Tibial artery (tissue), 4 donors: Measurements from ENCODE around the gene PTK7.
"Not testable (repeated sequence)": the region's sequence is repeated elsewhere in the genome, so short reads cannot be mapped to it uniquely, and the experiment has no call there.

Experiments
- DNase-seq, 2 donors: peaks; one replicate each; pipeline ENCODE4 v3.0.0-alpha.2; 2019
- H3K27ac ChIP-seq, 2 donors: fragments of 200-600 bp; sonication (generic) in 1 of 2; 1 replicate in 1 of 2; 2 replicates in 1 of 2; pipeline ENCODE4 v1.5.1; 2018 to 2019; ENCODE audit warnings: mild to moderate bottlenecking in 1 of 2
- H3K27me3 ChIP-seq, 2 donors: fragments of 200-600 bp; sonication (generic) in 1 of 2; one replicate each; pipeline versions ENCODE4 v1.5.1 to v1.6.0; 2016 to 2019
- H3K36me3 ChIP-seq, 3 donors: fragments of 200-600 bp; sonication (generic) in 2 of 3; one replicate each; pipeline ENCODE4 v1.5.1; 2016 to 2019; ENCODE audit warnings: mild to moderate bottlenecking in 2 of 3
- H3K4me1 ChIP-seq, 4 donors: fragments of 200-600 bp; sonication (generic) in 2 of 4; 1 replicate in 3 of 4; 2 replicates in 1 of 4; pipeline ENCODE4 v1.5.1; 2016 to 2019
- H3K4me3 ChIP-seq, 2 donors: fragments of 200-600 bp; sonication (generic) in 1 of 2; 1 replicate in 1 of 2; 2 replicates in 1 of 2; pipeline ENCODE4 v1.5.1; 2018 to 2019; ENCODE audit warnings: mild to moderate bottlenecking in 2 of 2
- H3K9me3 ChIP-seq, 3 donors: fragments of 200-600 bp; sonication (generic) in 1 of 3; one replicate each; pipeline ENCODE4 v1.5.1; 2016 to 2019
- intact Hi-C: fragments of 100-400 bp; cut with DNase I; formaldehyde crosslinking; loops from one replicate; pipeline ENCODE4 v1.15.0; 2023; ENCODE audit warnings: low total_unique reads
- TF ChIP-seq, protein P1 (sequence below), 2 experiments: fragments of 200-600 bp in 1 of 2; fragments of 450-650 bp in 1 of 2; IDR thresholded peaks; one replicate each; pipeline ENCODE4 v1.5.1; 2017 to 2019; ENCODE audit warnings: antibody characterized with exemption in 2 of 2, mild to moderate bottlenecking in 1 of 2, moderate library complexity in 1 of 2

PTK7 gene

DNA sequence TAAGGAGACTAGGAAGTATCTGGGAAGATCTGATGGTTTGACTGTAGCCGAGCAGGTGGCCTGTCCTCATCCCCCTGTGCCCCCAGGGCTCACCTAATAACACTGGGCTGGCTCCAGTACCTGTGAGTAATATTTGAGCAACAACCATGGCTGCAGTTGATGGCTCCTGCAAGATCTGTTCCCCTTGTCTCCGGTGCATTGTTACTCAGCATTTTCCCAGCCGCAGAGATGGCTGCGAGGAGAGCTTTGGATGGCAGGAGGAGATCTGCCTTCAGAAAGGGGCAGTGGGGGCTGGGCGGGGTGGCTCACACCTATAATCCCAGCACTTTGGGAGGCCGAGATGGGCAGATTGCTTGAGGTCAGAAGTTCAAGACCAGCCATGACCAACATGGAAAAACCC lies 39.3 kb downstream of the PTK7 start:
- DNase-seq = no peak
- Histone ChIP-seq H3K4me3 (no peak overlapping the region), H3K27me3 (no peaks in the 10 kb centered on the region), H3K36me3 (no peaks in the 10 kb centered on the region), H3K9me3 (no peaks in the 10 kb centered on the region), H3K4me1 (peaks cover 0 to 17% (median 9%) of the 10 kb centered on the region in 4 donors), H3K27ac (no peak overlapping the region)
- intact Hi-C loops = no loop called here
- TF ChIP-seq, protein P1, sequence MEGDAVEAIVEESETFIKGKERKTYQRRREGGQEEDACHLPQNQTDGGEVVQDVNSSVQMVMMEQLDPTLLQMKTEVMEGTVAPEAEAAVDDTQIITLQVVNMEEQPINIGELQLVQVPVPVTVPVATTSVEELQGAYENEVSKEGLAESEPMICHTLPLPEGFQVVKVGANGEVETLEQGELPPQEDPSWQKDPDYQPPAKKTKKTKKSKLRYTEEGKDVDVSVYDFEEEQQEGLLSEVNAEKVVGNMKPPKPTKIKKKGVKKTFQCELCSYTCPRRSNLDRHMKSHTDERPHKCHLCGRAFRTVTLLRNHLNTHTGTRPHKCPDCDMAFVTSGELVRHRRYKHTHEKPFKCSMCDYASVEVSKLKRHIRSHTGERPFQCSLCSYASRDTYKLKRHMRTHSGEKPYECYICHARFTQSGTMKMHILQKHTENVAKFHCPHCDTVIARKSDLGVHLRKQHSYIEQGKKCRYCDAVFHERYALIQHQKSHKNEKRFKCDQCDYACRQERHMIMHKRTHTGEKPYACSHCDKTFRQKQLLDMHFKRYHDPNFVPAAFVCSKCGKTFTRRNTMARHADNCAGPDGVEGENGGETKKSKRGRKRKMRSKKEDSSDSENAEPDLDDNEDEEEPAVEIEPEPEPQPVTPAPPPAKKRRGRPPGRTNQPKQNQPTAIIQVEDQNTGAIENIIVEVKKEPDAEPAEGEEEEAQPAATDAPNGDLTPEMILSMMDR (IDR thresholded peaks at IDR 0.05) = no peak

DNA sequence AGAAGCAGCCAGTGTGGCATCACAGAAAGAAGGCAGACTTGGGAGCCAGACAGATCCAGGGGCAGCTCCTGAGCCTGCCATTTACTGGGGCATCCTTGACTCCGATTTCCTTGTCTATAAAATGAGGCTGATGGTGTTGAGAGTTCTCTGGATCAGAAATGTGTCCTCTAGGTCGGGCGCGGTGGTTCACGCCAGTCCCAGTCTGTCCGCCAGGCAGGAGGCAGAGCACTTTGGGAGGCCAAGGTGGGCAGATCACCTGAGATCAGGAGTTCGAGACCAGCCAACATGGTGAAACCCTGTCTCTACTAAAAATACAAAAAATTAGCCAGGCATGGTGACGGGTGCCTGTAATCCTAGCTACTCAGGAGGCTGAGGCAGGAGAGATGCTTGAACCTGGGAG lies 41.4 kb downstream of the PTK7 start:
- H3K4me1 ChIP-seq = peaks cover 0 to 34% (median 25%) of the 10 kb centered on the region in 4 donors
- H3K27me3 ChIP-seq, H3K27ac ChIP-seq, H3K9me3 ChIP-seq, intact Hi-C loops, DNase-seq, H3K36me3 ChIP-seq, H3K4me3 ChIP-seq: not testable (repeated sequence)

DNA sequence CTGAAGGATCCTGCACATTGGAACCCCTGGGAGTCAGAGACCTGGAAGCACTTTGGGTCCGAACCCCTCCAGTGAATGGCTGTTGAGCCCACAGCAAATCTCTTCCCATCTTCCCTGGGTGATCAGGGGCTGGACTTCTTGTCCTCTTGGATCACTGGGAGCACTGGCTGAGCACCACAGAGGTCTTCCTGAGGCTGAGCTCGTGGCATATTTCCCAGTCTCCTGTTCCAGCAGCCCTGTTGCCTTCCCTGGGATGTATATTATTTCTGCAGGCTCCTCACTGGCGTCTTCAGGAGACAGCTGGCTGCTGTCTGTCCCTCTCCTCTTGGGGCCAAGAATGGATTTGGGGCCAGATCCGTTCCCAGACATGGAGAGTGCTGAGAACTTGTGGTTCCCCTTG lies 43.4 kb downstream of the PTK7 start:
- Histone ChIP-seq H3K9me3 (no peaks in the 10 kb centered on the region), H3K27me3 (no peaks in the 10 kb centered on the region), H3K27ac (no peak overlapping the region), H3K36me3 (no peaks in the 10 kb centered on the region), H3K4me1 (peaks cover 0 to 43% (median 28%) of the 10 kb centered on the region in 4 donors), H3K4me3 (no peak overlapping the region)
- no peak for DNase-seq
- TF ChIP-seq, protein P1 (IDR thresholded peaks at IDR 0.05) = no peak
- intact Hi-C loops = no loop called here

DNA sequence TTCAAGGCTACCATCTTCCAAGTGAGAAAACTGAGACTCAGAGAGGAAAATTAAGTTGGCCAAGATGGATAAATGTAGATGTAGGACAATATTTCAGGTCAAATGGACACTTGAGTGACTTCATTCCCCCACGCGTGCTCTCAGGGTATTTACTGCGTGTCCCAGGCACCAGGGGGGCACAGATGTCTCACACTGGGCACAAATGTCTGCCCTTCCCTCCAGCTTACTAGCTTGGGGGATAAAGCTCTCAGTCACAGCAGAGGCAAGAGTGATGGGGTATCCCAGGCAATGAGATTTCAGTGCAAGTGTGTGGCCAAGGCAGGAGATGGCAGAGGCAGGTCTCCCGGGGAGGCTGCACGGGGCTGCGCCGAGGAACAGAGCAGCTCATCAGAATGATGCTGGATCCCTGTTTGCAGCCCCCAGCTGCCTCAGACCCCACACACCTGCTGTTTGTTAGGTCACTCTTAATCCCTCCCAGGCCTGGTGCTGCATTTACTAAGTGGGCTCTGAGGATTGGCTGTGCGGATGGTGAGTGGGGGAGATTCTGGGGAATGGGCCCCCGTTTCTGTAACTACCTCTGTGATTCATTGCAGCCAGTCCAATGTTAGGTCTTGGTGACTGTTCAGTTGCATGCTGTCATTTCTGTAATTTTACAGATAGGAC lies 44.1 kb downstream of the PTK7 start:
- Histone ChIP-seq H3K4me1 (peaks cover 0 to 43% (median 28%) of the 10 kb centered on the region in 4 donors), H3K4me3 (no peak overlapping the region), H3K27me3 (no peaks in the 10 kb centered on the region), H3K36me3 (no peaks in the 10 kb centered on the region), H3K9me3 (no peaks in the 10 kb centered on the region), H3K27ac (peak overlapping the region; percentile 75)
- TF ChIP-seq, protein P1 (IDR thresholded peaks at IDR 0.05) = no peak
- intact Hi-C loops = loop anchor here (5.0 kb wide), 1 partner anchor 108 kb away; the partner anchor contains the start of genes KLHDC3 and MEA1
- no peak for DNase-seq

DNA sequence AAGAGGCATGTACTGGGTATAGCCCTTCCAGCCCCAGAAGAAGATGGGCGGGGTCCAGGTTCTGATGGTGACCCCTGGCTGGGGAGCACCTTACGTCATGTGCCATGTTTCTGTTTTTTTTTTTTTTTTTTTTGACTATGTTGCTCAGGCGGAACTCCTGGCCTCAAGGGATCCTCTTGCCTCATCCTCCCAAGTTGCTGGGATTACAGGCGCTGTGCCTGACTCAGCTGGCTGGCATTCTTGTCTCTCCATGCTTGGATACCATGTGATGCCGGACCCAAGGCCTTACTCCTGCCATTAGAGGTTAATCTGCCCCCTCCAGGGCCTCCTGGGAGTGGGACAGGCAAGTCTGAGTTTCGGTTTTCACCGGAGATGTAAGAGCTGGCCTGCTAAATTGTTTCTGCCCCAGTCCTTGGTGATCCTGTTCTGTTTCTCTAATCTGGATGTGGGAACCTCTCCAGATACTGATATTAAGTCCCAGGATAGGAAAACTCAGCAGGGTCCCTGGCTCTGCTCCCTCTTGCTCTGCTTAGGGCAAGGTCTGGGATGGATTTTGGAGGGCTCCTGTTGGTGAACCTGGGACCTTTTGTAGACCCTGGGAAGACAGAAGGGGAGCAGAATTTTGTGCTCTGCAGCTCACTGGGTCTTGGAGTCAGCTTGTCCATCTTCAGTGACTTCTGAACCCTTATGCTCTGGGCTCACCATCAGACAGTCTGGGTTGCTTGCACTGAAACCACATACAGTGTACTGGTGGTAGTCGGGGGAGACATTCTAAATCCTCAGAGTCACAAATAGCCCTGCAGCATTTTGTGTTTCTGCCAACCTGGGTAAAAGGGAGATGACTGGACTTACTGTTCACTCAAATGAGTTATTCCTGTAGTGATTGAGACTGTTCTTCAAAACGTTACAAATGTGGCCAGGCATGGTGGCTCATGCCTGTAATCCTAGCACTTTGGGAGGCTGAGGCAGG lies 45.1 kb downstream of the PTK7 start:
- intact Hi-C loops = loop anchor here (5.0 kb wide), 1 partner anchor 109 kb away; the partner anchor contains the start of genes KLHDC3 and MEA1
- TF ChIP-seq, protein P1 (IDR thresholded peaks at IDR 0.05) = no peak
- Histone ChIP-seq H3K27me3 (no peaks in the 10 kb centered on the region), H3K9me3 (no peaks in the 10 kb centered on the region), H3K4me3 (no peak overlapping the region), H3K36me3 (no peaks in the 10 kb centered on the region), H3K4me1 (peaks cover 0 to 36% (median 25%) of the 10 kb centered on the region in 4 donors), H3K27ac (peak overlapping the region; percentile 75)
- peak; percentile 88 to 95 for DNase-seq
